GM20431 (cell line): ENCODE results near the gene MMP15.

Source experiments
- in situ Hi-C: fragments of 300-500 bp; cut with MseI, MboI; formaldehyde crosslinking; loops from one replicate; pipeline ENCODE4 v1.15.0; 2020; ENCODE audit warnings: low sequenced_read_pairs; ENCODE audit not compliant: unreplicated experiment

The MMP15 gene

DNA sequence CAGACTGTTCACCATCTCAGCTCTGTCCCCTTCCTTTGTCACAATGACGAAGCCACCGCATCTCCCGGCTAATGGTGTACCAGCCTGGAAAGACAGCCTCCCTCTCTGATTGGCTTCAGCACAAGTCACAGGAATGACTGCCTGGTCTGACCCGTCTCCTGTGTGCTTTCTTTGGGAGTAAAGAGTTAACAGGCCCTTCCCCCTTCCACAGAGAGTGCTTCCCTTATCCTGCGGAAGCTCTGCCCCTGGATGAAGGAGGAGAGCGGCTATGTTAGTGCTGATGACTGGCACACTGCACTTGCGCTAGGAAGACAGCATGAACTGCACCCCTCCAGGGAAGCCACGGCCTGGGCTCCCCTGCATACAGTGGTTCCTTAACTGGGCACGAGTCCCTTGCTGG, 13.1 kb upstream of the MMP15 start:
- in situ Hi-C loops = loop anchor here (10.0 kb wide), 1 partner anchor 118 kb away; no protein-coding TSS in a partner anchor

GRCh38 chr16:58013201-58013956, 12.2 kb upstream of the MMP15 start:
- in situ Hi-C loops = loop anchor here (10.0 kb wide), 1 partner anchor 119 kb away; no protein-coding TSS in a partner anchor

DNA sequence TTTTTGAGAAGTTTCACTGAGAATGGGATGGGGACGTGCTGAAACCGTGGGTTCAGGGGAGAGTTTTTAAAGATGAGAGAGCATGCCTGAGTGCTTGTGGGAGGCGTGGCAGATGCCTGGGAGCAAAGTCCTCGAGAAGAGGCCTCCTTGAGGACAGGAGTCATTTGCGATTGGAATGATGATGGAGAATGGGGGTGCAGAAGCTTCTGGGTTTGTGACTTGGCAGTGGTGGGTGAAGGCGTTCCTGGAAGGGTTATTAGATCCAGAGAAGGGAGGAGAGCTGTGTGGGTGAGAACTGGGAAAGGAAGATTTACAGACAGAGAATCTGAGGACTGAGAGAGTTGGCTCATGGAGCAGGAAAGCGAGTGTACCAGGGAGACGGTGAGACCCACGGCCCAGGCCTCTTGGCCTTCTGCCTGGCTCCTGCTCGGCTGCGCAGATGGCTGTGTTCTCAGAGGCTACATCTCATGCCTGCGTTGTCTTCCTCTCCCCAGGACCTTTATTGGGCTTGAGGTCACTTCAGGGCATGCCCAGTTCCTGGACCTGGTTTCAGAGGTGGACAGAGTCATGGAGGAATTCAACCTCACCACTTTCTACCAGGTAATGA, 8.6 kb upstream of the MMP15 start:
- in situ Hi-C loops = loop anchor here (10.0 kb wide), 1 partner anchor 122 kb away; no protein-coding TSS in a partner anchor

DNA sequence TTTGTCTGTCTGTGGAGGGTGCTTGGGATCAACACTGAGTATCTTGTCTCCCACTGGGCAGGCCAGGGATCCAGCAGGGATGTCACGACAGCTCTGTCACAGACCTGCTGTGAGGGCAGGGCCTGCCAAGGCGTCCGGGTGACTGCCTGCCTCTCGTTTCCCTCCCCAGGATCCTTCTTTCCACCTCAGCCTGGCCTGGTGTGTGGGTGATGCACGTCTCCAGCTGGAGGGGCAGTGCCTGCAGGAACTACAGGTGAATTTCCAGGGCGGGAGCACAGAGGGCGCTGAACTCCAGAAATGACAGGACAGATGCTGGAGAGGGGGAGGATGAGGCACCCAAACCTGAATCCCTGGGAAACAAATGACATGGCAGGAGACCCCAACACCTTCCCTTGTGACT, 6.8 kb upstream of the MMP15 start:
- in situ Hi-C loops = loop anchor here (10.0 kb wide), 1 partner anchor 124 kb away; no protein-coding TSS in a partner anchor

GRCh38 chr16:58019866-58020538, 5.6 kb upstream of the MMP15 start:
- in situ Hi-C loops = loop anchor here (10.0 kb wide), 1 partner anchor 125 kb away; no protein-coding TSS in a partner anchor

- in situ Hi-C loops = no loop called here
Observed at GRCh38 chr16:58020628-58021521, 4.7 kb upstream of the MMP15 start.

DNA sequence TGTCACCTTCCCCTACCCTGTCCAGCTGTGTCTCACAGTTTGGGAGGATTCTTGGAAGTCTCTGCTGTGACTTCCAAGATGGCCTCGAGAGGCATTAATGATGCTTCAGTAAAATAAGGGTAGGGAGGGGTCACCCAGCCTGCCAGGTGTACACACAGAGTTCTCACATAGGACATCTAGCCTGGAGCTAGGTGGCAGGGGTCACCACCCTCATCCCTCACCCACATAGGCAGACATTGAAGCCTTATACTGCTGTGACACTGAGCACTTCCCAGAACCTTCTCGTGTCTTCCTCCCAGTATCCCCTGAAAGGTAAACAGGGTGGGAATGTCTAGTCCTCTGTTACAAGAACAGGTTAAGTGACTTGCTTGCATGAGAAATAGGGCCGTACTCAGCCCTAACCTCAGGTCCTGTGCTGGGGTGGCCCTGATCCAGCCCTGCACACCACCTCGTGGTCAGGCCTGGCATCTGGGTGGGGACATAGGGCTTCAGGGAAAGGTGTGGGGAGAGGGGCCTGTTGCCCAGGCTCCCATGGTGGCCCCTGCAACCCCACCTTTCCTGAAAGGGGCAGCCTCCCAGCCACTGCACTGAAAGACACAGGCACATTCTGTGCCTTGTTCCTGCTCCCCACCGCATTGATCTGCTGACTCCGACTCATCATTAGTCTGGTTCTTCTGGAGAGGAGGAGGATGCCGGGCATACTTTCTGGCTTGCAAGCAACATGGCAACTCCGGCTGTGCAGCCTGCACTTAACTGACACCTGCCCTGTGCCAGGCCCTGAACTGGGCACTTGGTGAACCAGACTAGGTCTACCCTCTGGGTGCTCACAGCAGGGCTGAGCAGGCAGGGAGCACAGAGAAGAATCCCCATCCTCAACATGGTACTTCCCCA, 3.6 kb upstream of the MMP15 start:
- in situ Hi-C loops = no loop called here

- in situ Hi-C loops = no loop called here
Observed at GRCh38 chr16:58022601-58023371, 2.8 kb upstream of the MMP15 start.

- in situ Hi-C loops = no loop called here
Observed at GRCh38 chr16:58024486-58025350, 836 bp upstream of the MMP15 start.

DNA sequence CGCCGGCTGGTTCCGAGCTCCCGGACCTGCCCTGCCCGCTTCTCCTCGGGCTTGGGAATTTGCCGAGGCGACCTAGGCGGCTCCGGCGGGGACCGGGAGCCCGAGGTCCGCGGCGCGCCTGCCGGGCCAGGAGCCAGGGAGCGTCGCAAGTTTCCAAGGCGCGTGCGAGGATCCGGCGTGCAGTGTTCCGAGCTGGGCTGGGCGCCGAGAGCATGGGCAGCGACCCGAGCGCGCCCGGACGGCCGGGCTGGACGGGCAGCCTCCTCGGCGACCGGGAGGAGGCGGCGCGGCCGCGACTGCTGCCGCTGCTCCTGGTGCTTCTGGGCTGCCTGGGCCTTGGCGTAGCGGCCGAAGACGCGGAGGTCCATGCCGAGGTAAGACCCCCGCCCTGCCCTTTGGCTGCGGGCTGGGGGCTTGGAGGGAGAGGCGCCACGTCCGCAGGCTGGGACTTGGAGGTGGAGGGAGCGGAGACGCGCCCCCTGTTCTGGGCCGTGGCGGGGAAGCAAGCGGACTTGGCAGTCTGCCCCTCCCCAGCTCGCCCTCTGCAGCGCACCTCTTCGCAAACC, 668 bp downstream of the MMP15 start:
- in situ Hi-C loops = no loop called here

GRCh38 chr16:58026705-58027160, 1.2 kb downstream of the MMP15 start:
- in situ Hi-C loops = no loop called here

GRCh38 chr16:58027161-58027915, 1.8 kb downstream of the MMP15 start:
- in situ Hi-C loops = no loop called here

GRCh38 chr16:58027916-58028455, 2.4 kb downstream of the MMP15 start:
- in situ Hi-C loops = no loop called here

GRCh38 chr16:58028541-58029070, 3.1 kb downstream of the MMP15 start:
- in situ Hi-C loops = no loop called here

- in situ Hi-C loops = no loop called here
Observed at GRCh38 chr16:58029410-58029809, 3.9 kb downstream of the MMP15 start.
